GM23338 (cell line): ENCODE results near the gene PRDM2. TPM values are rescaled to one million over a fixed set of nuclear protein-coding genes. Genes with fewer than 3 reads are reported as not detected.

Source experiments
- ATAC-seq: fragments of 200-7000 bp; cut with Tn5 transposase; 3 replicates; pipeline ENCODE4 v1.9.1; 2020
- DNase-seq: peaks from one replicate; pipeline ENCODE4 v3.0.0-alpha.2; 2015; ENCODE audit warnings: low spot score
- H2AFZ ChIP-seq: fragments of 200-600 bp; sonication (generic); 2 replicates; pipeline ENCODE4 v1.8.0; 2016; ENCODE audit warnings: antibody characterized with exemption, mild to moderate bottlenecking, moderate library complexity
- H3F3A ChIP-seq: fragments of 200-600 bp; sonication (generic); replicated peaks from 2 replicates; pipeline ENCODE4 v1.8.0; 2017; ENCODE audit warnings: antibody characterized with exemption, mixed run types, low read depth
- H3K27ac ChIP-seq: fragments of 200-600 bp; sonication (generic); 2 replicates; pipeline ENCODE4 v1.6.1; 2016; ENCODE audit warnings: low read depth
- H3K27me3 ChIP-seq: fragments of 200-600 bp; sonication (generic); 2 replicates; pipeline ENCODE4 v1.8.0; 2016; ENCODE audit warnings: mild to moderate bottlenecking, mixed run types, moderate library complexity; ENCODE audit not compliant: insufficient read depth
- H3K36me3 ChIP-seq: fragments of 200-600 bp; sonication (generic); 2 replicates; pipeline ENCODE4 v1.8.0; 2016; ENCODE audit warnings: mild to moderate bottlenecking; ENCODE audit not compliant: insufficient read depth
- H3K4me1 ChIP-seq: fragments of 200-600 bp; sonication (generic); 2 replicates; pipeline ENCODE4 v1.8.0; 2016; ENCODE audit warnings: mild to moderate bottlenecking, moderate library complexity; ENCODE audit not compliant: insufficient read depth
- H3K4me2 ChIP-seq: fragments of 200-600 bp; sonication (generic); 2 replicates; pipeline ENCODE4 v1.7.1; 2017; ENCODE audit warnings: mixed run types
- H3K4me3 ChIP-seq: fragments of 200-600 bp; sonication (generic); 2 replicates; pipeline ENCODE4 v1.6.1; 2016; ENCODE audit warnings: mixed run types
- H3K79me2 ChIP-seq: fragments of 200-600 bp; sonication (generic); replicated peaks from 2 replicates; pipeline ENCODE4 v1.8.0; 2017; ENCODE audit warnings: mild to moderate bottlenecking; ENCODE audit not compliant: insufficient read depth
- H3K9me2 ChIP-seq: fragments of 200-600 bp; sonication (generic); 2 replicates; pipeline ENCODE4 v1.8.0; 2017; ENCODE audit not compliant: insufficient read depth
- H4K20me1 ChIP-seq: fragments of 200-600 bp; sonication (generic); replicated peaks from 2 replicates; pipeline ENCODE4 v1.8.0; 2017; ENCODE audit warnings: mild to moderate bottlenecking; ENCODE audit not compliant: insufficient read depth
- H3K27ac Mint-ChIP-seq: 2 replicates; pipeline ENCODE4 v1.8.0; 2020; ENCODE audit warnings: inconsistent platforms, mild to moderate bottlenecking, moderate library complexity, mixed read lengths
- H3K27me3 Mint-ChIP-seq: 3 replicates; pipeline ENCODE4 v1.8.0; 2022; ENCODE audit warnings: low read depth, mild to moderate bottlenecking, moderate library complexity, mixed read lengths, inconsistent platforms; ENCODE audit not compliant: insufficient read depth, poor library complexity
- H3K36me3 Mint-ChIP-seq: 3 replicates; pipeline ENCODE4 v1.8.0; 2021; ENCODE audit warnings: low read depth, mild to moderate bottlenecking, inconsistent platforms, moderate library complexity, mixed read lengths
- H3K4me1 Mint-ChIP-seq: 3 replicates; pipeline ENCODE4 v1.8.0; 2020; ENCODE audit warnings: mild to moderate bottlenecking, inconsistent platforms, mixed read lengths
- H3K4me3 Mint-ChIP-seq: 3 replicates; pipeline ENCODE4 v1.8.0; 2021; ENCODE audit warnings: moderate library complexity, mild to moderate bottlenecking, inconsistent platforms, mixed read lengths
- H3K9me3 Mint-ChIP-seq: 3 replicates; pipeline ENCODE4 v1.8.0; 2020; ENCODE audit warnings: moderate library complexity, mild to moderate bottlenecking, inconsistent platforms, mixed read lengths
- EZH2 ChIP-seq: fragments of 200-600 bp; sonication (generic); IDR thresholded peaks from one replicate; pipeline ENCODE4 v1.8.0; 2017; ENCODE audit warnings: antibody characterized with exemption, mild to moderate bottlenecking, low read depth; ENCODE audit not compliant: unreplicated experiment
- EZH2phosphoT487 ChIP-seq: fragments of 200-600 bp; sonication (generic); IDR thresholded peaks from one replicate; pipeline ENCODE4 v1.8.1; 2018; ENCODE audit warnings: antibody characterized with exemption; ENCODE audit not compliant: unreplicated experiment
- JUNB ChIP-seq: IDR thresholded peaks from one replicate; pipeline ENCODE4 v1.6.1; 2016; ENCODE audit warnings: antibody characterized with exemption; ENCODE audit not compliant: unreplicated experiment
- NANOG ChIP-seq: IDR thresholded peaks from 2 replicates; pipeline ENCODE4 v1.6.1; 2016; ENCODE audit warnings: antibody characterized with exemption, borderline replicate concordance
- POLR2AphosphoS5 ChIP-seq: IDR thresholded peaks from 2 replicates; pipeline ENCODE4 v1.6.1; 2016; ENCODE audit warnings: antibody characterized with exemption, low read depth
- STAT1 ChIP-seq: IDR thresholded peaks from one replicate; pipeline ENCODE4 v1.6.1; 2016; ENCODE audit warnings: antibody characterized with exemption; ENCODE audit not compliant: unreplicated experiment
- ZNF114 ChIP-seq: fragments of 250-450 bp; sonication (Bioruptor Pico); IDR thresholded peaks from 2 replicates; pipeline ENCODE4 v1.5.0; 2020; ENCODE audit warnings: mild to moderate bottlenecking, moderate library complexity
- ZNF331 ChIP-seq: fragments of 250-450 bp; sonication (Bioruptor Pico); IDR thresholded peaks from 2 replicates; pipeline ENCODE4 v1.5.0; 2020; ENCODE audit warnings: low read depth, mild to moderate bottlenecking, moderate library complexity
- ZNF462 ChIP-seq: fragments of 250-450 bp; sonication (Bioruptor Pico); IDR thresholded peaks from 2 replicates; pipeline ENCODE4 v1.5.0; 2020; ENCODE audit warnings: mild to moderate bottlenecking, moderate library complexity
- polyA plus RNA-seq: library from polyadenylated mRNA; unstranded; fragments of >200 nt; fragmentation: Nextera tagmentation; extraction: Ambion mirVana; gene quantifications from 2 replicates; pipeline ENCODE4 v1.2.1, GENCODE V29; 2016
- total RNA-seq: library from RNA; depleted of rRNA; stranded (reverse); fragments of >200 nt; shearing (Covaris generic); gene quantifications from 2 replicates; pipeline ENCODE4 v1.2.3, GENCODE V29; 2014

Gene PRDM2
- total and polyA plus RNA-seq, 2 experiments from 2014 or later: 11.6 to 28.3 TPM

GRCh38 chr1:13774121-13774520 lies 74.1 kb downstream of the PRDM2 start (continued):
- TF ChIP-seq JUNB (no peak), EZH2 (no peak), ZNF331 (CRISPR knock-in tag) (no peak), ZNF114 (no peak), POLR2AphosphoS5 (no peak), NANOG (no peak), ZNF462 (no peak)

- peaks cover 15% of the 10 kb centered on the region; the same call in 1 of the 2 replicates for H3K79me2 ChIP-seq
- H3K4me2 ChIP-seq: no peak overlapping the region
- H3K27ac ChIP-seq: no peak overlapping the region
- ATAC-seq (no peak), DNase-seq (no peak)
- peaks cover 3% of the 10 kb centered on the region; the same call in 1 of the 3 replicates for H3K4me1 Mint-ChIP-seq
- H3K36me3 ChIP-seq: 0 out of 2 replicates have a peak, but pooled peaks cover 3% of the 10 kb centered on the region
- no peak overlapping the region for H3K4me3 Mint-ChIP-seq
- H3K27ac Mint-ChIP-seq: no peak overlapping the region
- H3K4me3 ChIP-seq: no peak overlapping the region
- peaks cover 22% of the 10 kb centered on the region for H3K36me3 Mint-ChIP-seq
- H3K27me3 Mint-ChIP-seq: no peaks in the 10 kb centered on the region
- H4K20me1 ChIP-seq: no peaks in the 10 kb centered on the region; the same call in none of the 2 replicates
- no peak overlapping the region for H2AFZ ChIP-seq
- no peaks in the 10 kb centered on the region for H3K9me3 Mint-ChIP-seq
- H3K27me3 ChIP-seq: no peaks in the 10 kb centered on the region
- H3K4me1 ChIP-seq: no peaks in the 10 kb centered on the region
- H3K9me2 ChIP-seq: no peaks in the 10 kb centered on the region
- H3F3A ChIP-seq: no peaks in the 10 kb centered on the region
- no peak for TF ChIP-seq NANOG
- TF ChIP-seq ZNF114: no peak
- no peak for TF ChIP-seq POLR2AphosphoS5
- TF ChIP-seq EZH2phosphoT487: no peak
- TF ChIP-seq ZNF331 (CRISPR knock-in tag): no peak
- no peak for TF ChIP-seq STAT1
- TF ChIP-seq ZNF462: no peak
These were observed 75.5 kb downstream of the PRDM2 start for GRCh38 chr1:13775459-13775858.
